Smooth muscle cell (in vitro differentiated cells): ENCODE results near the gene MTF2. TPM values are rescaled to one million over a fixed set of nuclear protein-coding genes. Genes with fewer than 3 reads are reported as not detected.

Source experiments
- DNase-seq: peaks from one replicate; lab custom pipeline; 2025; ENCODE audit not compliant: unreplicated experiment; lab: John Stamatoyannopoulos, UW
- H2AFZ ChIP-seq: fragments of 200-600 bp; sonication (generic); 2 replicates; pipeline ENCODE4 v1.6.0; 2016; ENCODE audit warnings: antibody characterized with exemption, low read depth, mild to moderate bottlenecking
- H3F3A ChIP-seq: fragments of 200-600 bp; sonication (generic); 2 replicates; pipeline ENCODE4 v1.6.0; 2017; ENCODE audit warnings: antibody characterized with exemption, low read depth
- H3K27ac ChIP-seq: fragments of 200-600 bp; sonication (generic); 2 replicates; pipeline ENCODE4 v1.5.1; 2016; ENCODE audit warnings: low read depth, mild to moderate bottlenecking
- H3K27me3 ChIP-seq: fragments of 200-600 bp; sonication (generic); 2 replicates; pipeline ENCODE4 v1.6.1; 2016; ENCODE audit warnings: low read depth, mild to moderate bottlenecking
- H3K36me3 ChIP-seq: fragments of 200-600 bp; sonication (generic); 2 replicates; pipeline ENCODE4 v1.5.1; 2016; ENCODE audit warnings: low read depth
- H3K4me1 ChIP-seq: fragments of 200-600 bp; sonication (generic); 2 replicates; pipeline ENCODE4 v1.5.1; 2016; ENCODE audit warnings: low read depth
- H3K4me2 ChIP-seq: fragments of 200-600 bp; sonication (generic); 2 replicates; pipeline ENCODE4 v1.6.0; 2016; ENCODE audit warnings: mild to moderate bottlenecking
- H3K4me3 ChIP-seq: fragments of 200-600 bp; sonication (generic); 2 replicates; pipeline ENCODE4 v1.5.1; 2016; ENCODE audit warnings: mild to moderate bottlenecking
- H3K79me2 ChIP-seq: fragments of 200-600 bp; sonication (generic); 2 replicates; pipeline ENCODE4 v1.6.0; 2016; ENCODE audit warnings: low read depth, mild to moderate bottlenecking
- H3K9ac ChIP-seq: fragments of 200-600 bp; sonication (generic); 2 replicates; pipeline ENCODE4 v1.6.0; 2016; ENCODE audit warnings: low read depth
- H3K9me3 ChIP-seq: fragments of 200-600 bp; sonication (generic); replicated peaks from 2 replicates; pipeline ENCODE4 v1.5.1; 2016; ENCODE audit warnings: low read depth
- H4K20me1 ChIP-seq: fragments of 200-600 bp; sonication (generic); 2 replicates; pipeline ENCODE4 v1.6.0; 2016; ENCODE audit warnings: low read depth
- CTCF ChIP-seq: fragments of 200-600 bp; sonication (generic); IDR thresholded peaks from 2 replicates; pipeline ENCODE4 v1.5.1; 2017; ENCODE audit warnings: borderline replicate concordance, mild to moderate bottlenecking, antibody characterized with exemption; ENCODE audit not compliant: insufficient read depth, poor library complexity, severe bottlenecking
- WGBS: methylation state at CpG from one replicate; pipeline ENCODE4 v1.1.7; 2016; ENCODE audit warnings: low lambda C conversion rate; 5-methylcytosine and 5-hydroxymethylcytosine counted together
- polyA plus RNA-seq: library from polyadenylated mRNA; unstranded; fragments of >200 nt; fragmentation: Nextera tagmentation; extraction: Ambion mirVana; gene quantifications from 2 replicates; pipeline ENCODE4 v1.2.1, GENCODE V29; 2016
- total RNA-seq: library from RNA; depleted of rRNA; stranded (reverse); fragments of >200 nt; gene quantifications from 2 replicates; pipeline ENCODE4 v1.2.3, GENCODE V29; 2014

Gene MTF2
- total and polyA plus RNA-seq, 2 experiments from 2014 or later = 41.2 to 43.1 TPM

GRCh38 chr1:93093332-93094006, 14.4 kb downstream of the MTF2 start:
- Histone ChIP-seq H3K4me3 (no peak overlapping the region), H3K36me3 (no peaks in the 10 kb centered on the region), H3K79me2 (peaks cover 100% of the 10 kb centered on the region), H3K9ac (no peak overlapping the region), H3K27ac (no peak overlapping the region), H3K4me1 (peaks cover 6% of the 10 kb centered on the region), H3K27me3 (no peaks in the 10 kb centered on the region), H2AFZ (no peak overlapping the region), H3K4me2 (no peak overlapping the region), H3K9me3 (no peaks in the 10 kb centered on the region), H4K20me1 (peaks cover 100% of the 10 kb centered on the region), H3F3A (no peaks in the 10 kb centered on the region)
- TF ChIP-seq CTCF = no peak
- 85% methylated on average over 2 of the region's 2 CpGs for WGBS
- DNase-seq = no peak

GRCh38 chr1:93095804-93096585, 16.9 kb downstream of the MTF2 start:
- no peak for TF ChIP-seq CTCF
- H4K20me1 ChIP-seq = peaks cover 100% of the 10 kb centered on the region
- H3K27ac ChIP-seq = no peak overlapping the region
- H3K9me3 ChIP-seq = no peaks in the 10 kb centered on the region
- H3K9ac ChIP-seq = no peak overlapping the region
- no peaks in the 10 kb centered on the region for H3K36me3 ChIP-seq
- H3K4me2 ChIP-seq = no peak overlapping the region
- peaks cover 17% of the 10 kb centered on the region for H3K4me1 ChIP-seq
- no peak overlapping the region for H3K4me3 ChIP-seq
- no peaks in the 10 kb centered on the region for H3K27me3 ChIP-seq
- peaks cover 100% of the 10 kb centered on the region for H3K79me2 ChIP-seq
- H2AFZ ChIP-seq = no peak overlapping the region
- no peaks in the 10 kb centered on the region for H3F3A ChIP-seq
- WGBS = 87% methylated on average over 6 of the region's 6 CpGs
- no peak for DNase-seq

- no peak for TF ChIP-seq CTCF
- H3K4me2 ChIP-seq = no peak overlapping the region
- peaks cover 87% of the 10 kb centered on the region for H4K20me1 ChIP-seq
- no peaks in the 10 kb centered on the region for H3K36me3 ChIP-seq
- 95% methylated on average over 4 of the region's 4 CpGs for WGBS
- no peaks in the 10 kb centered on the region for H3K9me3 ChIP-seq
- H3K4me3 ChIP-seq = no peak overlapping the region
- DNase-seq = no peak
- H3K27ac ChIP-seq = no peak overlapping the region
- no peaks in the 10 kb centered on the region for H3F3A ChIP-seq
- peaks cover 11% of the 10 kb centered on the region for H3K4me1 ChIP-seq
- H2AFZ ChIP-seq = no peak overlapping the region
- no peak overlapping the region for H3K9ac ChIP-seq
- H3K27me3 ChIP-seq = no peaks in the 10 kb centered on the region
- H3K79me2 ChIP-seq = peaks cover 95% of the 10 kb centered on the region
Observed at GRCh38 chr1:93102142-93102541, 23.1 kb downstream of the MTF2 start.
